OCI-M1 (cell line): Measurements from ENCODE around the gene RIOK3.
"Not testable (repeated sequence)": the region's sequence is repeated elsewhere in the genome, so short reads cannot be mapped to it uniquely, and the experiment has no call there.

Experiments
- DNase-seq: peaks from one replicate; lab custom pipeline; 2025; lab: John Stamatoyannopoulos, UW

The RIOK3 gene

GRCh38 chr18:23495723-23496440, 42.8 kb downstream of the RIOK3 start:
- DNase-seq, result no peak

GRCh38 chr18:23498117-23498516, 45.0 kb downstream of the RIOK3 start:
- DNase-seq, result no peak

GRCh38 chr18:23498877-23499276, 45.8 kb downstream of the RIOK3 start:
- DNase-seq, result peak; percentile 91

GRCh38 chr18:23499291-23499781, 46.2 kb downstream of the RIOK3 start:
- DNase-seq, result no peak

- DNase-seq, result no peak
Observed at GRCh38 chr18:23501626-23502025, 48.5 kb downstream of the RIOK3 start.

- DNase-seq, result no peak
Observed at GRCh38 chr18:23502516-23503037, 49.5 kb downstream of the RIOK3 start.

- DNase-seq, result peak; percentile 99
Observed at GRCh38 chr18:23503038-23503962, 50.2 kb downstream of the RIOK3 start, which contains the start of gene RMC1. TSS of gene RMC1 (plus strand) at chr18:23503511. CDS start at chr18:23503619, 108 bp downstream.

- peak; percentile 66 for DNase-seq
Observed at GRCh38 chr18:23503963-23504344, 50.9 kb downstream of the RIOK3 start.

- DNase-seq, result peak; percentile 30
Observed at GRCh38 chr18:23504720-23505119, 51.6 kb downstream of the RIOK3 start.

- DNase-seq, result no peak
Observed at GRCh38 chr18:23506393-23506792, 53.3 kb downstream of the RIOK3 start.

- not testable (repeated sequence) for DNase-seq
Observed at GRCh38 chr18:23510923-23511322, 57.8 kb downstream of the RIOK3 start.

- not testable (repeated sequence) for DNase-seq
Observed at GRCh38 chr18:23512216-23512615, 59.1 kb downstream of the RIOK3 start.

- peak; percentile 65 for DNase-seq
Observed at GRCh38 chr18:23512641-23513040, 59.6 kb downstream of the RIOK3 start.

- peak; percentile 93 for DNase-seq
Observed at GRCh38 chr18:23515911-23516546, 62.9 kb downstream of the RIOK3 start.

GRCh38 chr18:23519734-23520133, 66.6 kb downstream of the RIOK3 start:
- no peak for DNase-seq

GRCh38 chr18:23521271-23521670, 68.2 kb downstream of the RIOK3 start:
- no peak for DNase-seq

- DNase-seq, result no peak
Observed at GRCh38 chr18:23521907-23522306, 68.8 kb downstream of the RIOK3 start.

GRCh38 chr18:23523429-23524212, 70.5 kb downstream of the RIOK3 start:
- no peak for DNase-seq

GRCh38 chr18:23524213-23524707, 71.2 kb downstream of the RIOK3 start:
- no peak for DNase-seq

- no peak for DNase-seq
Observed at GRCh38 chr18:23526501-23527063, 73.5 kb downstream of the RIOK3 start.
